OCI-LY1 (cell line): Measurements from ENCODE around the gene GADD45A.

ENCODE experiments used
- H2AFZ ChIP-seq: fragments of 200-600 bp; sonication (generic), shearing (Covaris generic); 2 replicates; pipeline ENCODE4 v1.6.0; 2014; ENCODE audit warnings: antibody characterized with exemption, mild to moderate bottlenecking, low read length
- H3F3A ChIP-seq: fragments of 200-600 bp; sonication (generic), shearing (Covaris generic); 2 replicates; pipeline ENCODE4 v1.6.0; 2014; ENCODE audit warnings: mild to moderate bottlenecking, antibody characterized with exemption, low read length, moderate library complexity; ENCODE audit not compliant: insufficient read depth
- H3K27ac ChIP-seq: fragments of 200-600 bp; sonication (generic); 2 replicates; pipeline ENCODE4 v1.5.1; 2014; ENCODE audit warnings: low read length, mixed run types, mild to moderate bottlenecking, low read depth; ENCODE audit not compliant: poor library complexity, severe bottlenecking
- H3K27me3 ChIP-seq: fragments of 200-600 bp; sonication (generic); 2 replicates; pipeline ENCODE4 v1.6.0; 2014; ENCODE audit warnings: antibody characterized with exemption, mild to moderate bottlenecking, low read length, moderate library complexity; ENCODE audit not compliant: insufficient read depth
- H3K36me3 ChIP-seq: fragments of 200-600 bp; sonication (generic); 2 replicates; pipeline ENCODE4 v1.6.1; 2014; ENCODE audit warnings: mild to moderate bottlenecking, antibody characterized with exemption, low read length, moderate library complexity, mixed read lengths; ENCODE audit not compliant: insufficient read depth
- H3K4me1 ChIP-seq: fragments of 200-600 bp; sonication (generic); 2 replicates; pipeline ENCODE4 v1.5.1; 2014; ENCODE audit warnings: mild to moderate bottlenecking, low read length, moderate library complexity; ENCODE audit not compliant: insufficient read depth, severe bottlenecking
- H3K4me2 ChIP-seq: fragments of 200-600 bp; sonication (generic), shearing (Covaris generic); 2 replicates; pipeline ENCODE4 v1.6.1; 2014; ENCODE audit warnings: low read length
- H3K4me3 ChIP-seq: fragments of 200-600 bp; sonication (generic); 2 replicates; pipeline ENCODE4 v1.5.1; 2014; ENCODE audit warnings: low read length, low read depth, mild to moderate bottlenecking, mixed read lengths; ENCODE audit not compliant: poor library complexity, severe bottlenecking
- H3K79me2 ChIP-seq: fragments of 200-600 bp; shearing (Covaris generic); 2 replicates; pipeline ENCODE4 v1.6.1; 2016; ENCODE audit warnings: mixed run types, low read length, mixed read lengths; ENCODE audit not compliant: insufficient read depth
- H3K9ac ChIP-seq: fragments of 200-600 bp; sonication (generic), shearing (Covaris generic); 2 replicates; pipeline ENCODE4 v1.6.1; 2014; ENCODE audit warnings: mild to moderate bottlenecking, low read length, mixed read lengths
- H3K9me2 ChIP-seq: fragments of 200-600 bp; sonication (generic), shearing (Covaris generic); 2 replicates; pipeline ENCODE4 v1.6.1; 2014; ENCODE audit warnings: low read depth, mild to moderate bottlenecking, low read length, mixed read lengths
- H3K9me3 ChIP-seq: fragments of 200-600 bp; shearing (Covaris generic); 2 replicates; pipeline ENCODE4 v1.6.1; 2014; ENCODE audit warnings: low read length, mixed read lengths
- H4K20me1 ChIP-seq: fragments of 200-600 bp; sonication (generic), shearing (Covaris generic); 2 replicates; pipeline ENCODE4 v1.6.0; 2016; ENCODE audit warnings: mild to moderate bottlenecking, low read length; ENCODE audit not compliant: insufficient read depth
- CTCF ChIP-seq: fragments of 200-600 bp; sonication (generic), shearing (Covaris generic); IDR thresholded peaks from 2 replicates; pipeline ENCODE4 v1.5.1; 2017; ENCODE audit warnings: mild to moderate bottlenecking, antibody characterized with exemption, low read length, moderate library complexity, mixed read lengths
- EZH2 ChIP-seq: fragments of 200-600 bp; sonication (generic), shearing (Covaris generic); IDR thresholded peaks from 2 replicates; pipeline ENCODE4 v1.8.0; 2017; ENCODE audit warnings: borderline replicate concordance, mixed run types, mild to moderate bottlenecking, antibody characterized with exemption, low read length, moderate library complexity, mixed read lengths

GADD45A gene

DNA sequence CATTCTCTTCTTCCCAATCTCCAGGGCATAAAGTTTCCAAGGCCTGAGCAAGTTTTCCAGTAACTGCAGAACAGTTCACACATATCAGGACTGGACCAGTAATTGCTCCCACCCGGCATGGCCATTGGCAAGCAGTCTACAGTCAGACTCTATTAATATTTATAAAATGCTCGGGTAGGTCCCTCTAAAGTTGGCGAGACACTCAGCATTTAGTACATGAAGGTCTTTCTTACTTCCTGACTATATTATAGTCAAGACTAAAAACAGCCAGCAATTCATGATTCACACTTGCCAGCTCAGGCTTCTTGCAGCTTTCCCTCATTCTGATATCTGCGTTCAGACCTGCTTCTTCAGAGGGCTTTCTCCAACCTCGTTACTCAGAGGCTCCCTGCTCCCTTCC lies 25.4 kb downstream of the GADD45A start:
- Histone ChIP-seq H3K9me3 (no peaks in the 10 kb centered on the region), H3K36me3 (no peaks in the 10 kb centered on the region), H4K20me1 (no peaks in the 10 kb centered on the region), H3K4me3 (no peak overlapping the region), H3K79me2 (no peaks in the 10 kb centered on the region), H3K9ac (no peak overlapping the region), H3K27ac (peak overlapping the region; percentile 23), H3K27me3 (no peaks in the 10 kb centered on the region), H3K4me1 (peaks cover 43% of the 10 kb centered on the region), H2AFZ (no peak overlapping the region), H3F3A (no peaks in the 10 kb centered on the region), H3K9me2 (no peaks in the 10 kb centered on the region), H3K4me2 (no peak overlapping the region)
- no peak for TF ChIP-seq EZH2
- TF ChIP-seq CTCF = no peak

DNA sequence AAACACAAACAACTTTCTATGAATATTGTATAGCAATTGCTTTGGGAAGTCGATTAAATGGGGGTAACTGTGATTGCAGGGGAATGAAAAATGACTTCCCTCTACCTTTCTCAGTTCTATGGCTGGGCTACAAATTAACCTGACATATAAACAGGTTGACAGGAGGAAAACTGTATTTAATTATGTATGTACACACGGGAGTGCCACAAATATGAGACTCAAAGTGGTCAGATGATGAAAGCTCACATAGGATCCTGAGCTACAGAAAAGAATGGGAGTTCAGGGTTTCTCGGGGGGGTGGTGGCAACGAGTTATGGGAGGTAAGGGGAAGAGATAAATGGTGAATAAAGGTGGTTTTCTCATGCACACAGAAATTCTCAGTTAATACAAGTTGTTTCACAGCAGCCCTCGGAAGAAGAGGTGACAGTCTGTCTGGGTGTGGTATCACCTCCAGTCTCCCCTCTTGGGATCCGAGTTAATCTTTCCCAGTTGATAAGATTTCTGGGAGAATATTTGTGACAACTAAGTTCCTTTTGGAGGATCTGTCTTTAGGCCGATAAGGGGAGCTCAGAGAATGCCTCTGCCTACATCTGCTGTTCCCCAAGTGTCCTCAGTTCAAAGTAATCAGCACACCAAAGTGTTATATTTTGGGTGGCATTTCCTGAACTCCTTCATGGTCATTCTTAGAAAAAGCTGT lies 26.3 kb downstream of the GADD45A start:
- Histone ChIP-seq H3K9me2 (no peaks in the 10 kb centered on the region), H3F3A (no peaks in the 10 kb centered on the region), H3K27ac (peak overlapping the region; percentile 91), H3K36me3 (no peaks in the 10 kb centered on the region), H3K4me1 (peaks cover 47% of the 10 kb centered on the region), H3K4me2 (no peak overlapping the region; the same call in 1 of the 2 replicates), H3K9me3 (no peaks in the 10 kb centered on the region), H2AFZ (no peak overlapping the region), H3K9ac (no peak overlapping the region; the same call in 1 of the 2 replicates), H4K20me1 (no peaks in the 10 kb centered on the region), H3K4me3 (no peak overlapping the region), H3K27me3 (no peaks in the 10 kb centered on the region), H3K79me2 (no peaks in the 10 kb centered on the region)
- no peak for TF ChIP-seq EZH2
- no peak for TF ChIP-seq CTCF

GRCh38 chr1:67711855-67712212 lies 26.8 kb downstream of the GADD45A start:
- peak overlapping the region; percentile 91 for H3K27ac ChIP-seq
- H3K9me2 ChIP-seq = no peaks in the 10 kb centered on the region
- peaks cover 47% of the 10 kb centered on the region for H3K4me1 ChIP-seq
- no peak overlapping the region for H2AFZ ChIP-seq
- no peak overlapping the region for H3K4me3 ChIP-seq
- no peak overlapping the region; the same call in 1 of the 2 replicates for H3K4me2 ChIP-seq
- H3F3A ChIP-seq = no peaks in the 10 kb centered on the region
- no peaks in the 10 kb centered on the region for H4K20me1 ChIP-seq
- no peaks in the 10 kb centered on the region for H3K79me2 ChIP-seq
- no peak overlapping the region; the same call in 1 of the 2 replicates for H3K9ac ChIP-seq
- TF ChIP-seq EZH2 (no peak), CTCF (no peak)
- no peaks in the 10 kb centered on the region for H3K36me3 ChIP-seq
- no peaks in the 10 kb centered on the region for H3K9me3 ChIP-seq
- no peaks in the 10 kb centered on the region for H3K27me3 ChIP-seq
